Endothelial cell of umbilical vein (primary cell): ENCODE measurements around the gene RALGAPA1.

Source experiments
- GATA2 ChIP-seq: IDR thresholded peaks from 2 replicates; pipeline ENCODE4 v1.7.0; 2011; ENCODE audit warnings: low read depth, mild to moderate bottlenecking, moderate library complexity, mixed read lengths, low read length; ENCODE audit not compliant: insufficient read length, insufficient read depth
- JUN ChIP-seq: IDR thresholded peaks from 2 replicates; pipeline ENCODE4 v1.6.1; 2011; ENCODE audit warnings: borderline replicate concordance, low read depth; ENCODE audit not compliant: insufficient read length, insufficient read depth
- POLR2A ChIP-seq: IDR thresholded peaks from 2 replicates; pipeline ENCODE4 v1.6.1; 2012; ENCODE audit warnings: low read depth, mild to moderate bottlenecking, control low read depth, low read length
- TF ChIP-seq, protein P1 (sequence below), 2 donors: IDR thresholded peaks; 1 replicate in 1 of 2; 2 replicates in 1 of 2; pipeline ENCODE4 v1.5.1; 2011; ENCODE audit warnings: low read length in 2 of 2, mild to moderate bottlenecking in 2 of 2, moderate library complexity in 2 of 2, control low read depth in 1 of 2, inconsistent platforms in 1 of 2, low read depth in 1 of 2; ENCODE audit not compliant: insufficient read depth in 1 of 2; ENCODE audit errors: extremely low read depth in 1 of 2

GRCh38 chr14:35858521-35859209, 49.6 kb upstream of the RALGAPA1 start:
- TF ChIP-seq, protein P1, sequence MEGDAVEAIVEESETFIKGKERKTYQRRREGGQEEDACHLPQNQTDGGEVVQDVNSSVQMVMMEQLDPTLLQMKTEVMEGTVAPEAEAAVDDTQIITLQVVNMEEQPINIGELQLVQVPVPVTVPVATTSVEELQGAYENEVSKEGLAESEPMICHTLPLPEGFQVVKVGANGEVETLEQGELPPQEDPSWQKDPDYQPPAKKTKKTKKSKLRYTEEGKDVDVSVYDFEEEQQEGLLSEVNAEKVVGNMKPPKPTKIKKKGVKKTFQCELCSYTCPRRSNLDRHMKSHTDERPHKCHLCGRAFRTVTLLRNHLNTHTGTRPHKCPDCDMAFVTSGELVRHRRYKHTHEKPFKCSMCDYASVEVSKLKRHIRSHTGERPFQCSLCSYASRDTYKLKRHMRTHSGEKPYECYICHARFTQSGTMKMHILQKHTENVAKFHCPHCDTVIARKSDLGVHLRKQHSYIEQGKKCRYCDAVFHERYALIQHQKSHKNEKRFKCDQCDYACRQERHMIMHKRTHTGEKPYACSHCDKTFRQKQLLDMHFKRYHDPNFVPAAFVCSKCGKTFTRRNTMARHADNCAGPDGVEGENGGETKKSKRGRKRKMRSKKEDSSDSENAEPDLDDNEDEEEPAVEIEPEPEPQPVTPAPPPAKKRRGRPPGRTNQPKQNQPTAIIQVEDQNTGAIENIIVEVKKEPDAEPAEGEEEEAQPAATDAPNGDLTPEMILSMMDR (IDR thresholded peaks at IDR 0.05; ENCODE audit: extremely low read depth in 1 of 2, insufficient read depth in 1 of 2, low read depth in 1 of 2, low read length in 2 of 2) = no peak
- TF ChIP-seq POLR2A = no peak
- TF ChIP-seq GATA2 = no peak
- no peak for TF ChIP-seq JUN
